NCI-H1092 treated with DMSO at 0.1 percent for 48 hours (cell line): ENCODE data around the gene OR52M1.

Source experiments
- DNase-seq: peaks from one replicate; lab custom pipeline; 2025; lab: John Stamatoyannopoulos, UW

OR52M1 gene

DNA sequence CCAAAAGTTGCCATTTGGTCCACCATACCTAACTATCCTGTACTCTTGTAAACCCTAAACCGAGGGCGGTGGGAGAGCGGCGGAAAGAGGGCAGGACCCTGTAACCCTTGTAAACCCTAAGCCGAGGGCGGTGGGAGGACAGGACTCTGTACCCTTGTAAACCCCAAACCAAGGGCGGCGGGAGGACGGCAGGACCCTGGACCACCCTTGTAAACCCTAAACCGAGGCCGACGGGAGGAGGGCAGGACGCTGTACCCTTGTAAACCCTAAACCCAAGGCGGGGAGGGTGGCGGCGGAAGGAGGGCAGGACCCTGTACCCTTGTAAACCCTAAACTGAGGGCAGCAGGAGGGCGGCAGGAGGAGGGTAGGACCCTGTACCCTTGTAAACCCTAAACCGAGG is 24.1 kb downstream of the OR52M1 start:
- DNase-seq = no peak

GRCh38 chr11:4576880-4577279 is 31.9 kb downstream of the OR52M1 start:
- DNase-seq = no peak

DNA sequence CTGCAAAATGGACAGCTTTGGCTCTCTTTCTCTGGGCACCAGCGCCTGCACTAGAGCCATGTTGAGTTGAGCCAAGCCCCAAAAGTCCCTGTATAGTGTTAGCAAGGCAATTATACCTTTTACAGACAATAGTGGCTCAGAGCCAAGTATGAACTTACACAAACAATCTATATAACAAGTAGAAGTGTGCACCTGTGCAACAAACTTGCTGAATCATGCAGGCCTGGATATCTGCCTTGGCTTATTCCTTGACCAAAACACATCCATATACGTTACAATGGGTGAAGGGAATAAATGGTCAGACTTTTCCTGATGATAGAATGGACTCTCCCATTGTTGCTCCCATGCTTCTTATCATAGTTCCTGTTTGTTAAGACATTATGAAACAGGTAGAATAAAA is 32.8 kb downstream of the OR52M1 start:
- no peak for DNase-seq

DNA sequence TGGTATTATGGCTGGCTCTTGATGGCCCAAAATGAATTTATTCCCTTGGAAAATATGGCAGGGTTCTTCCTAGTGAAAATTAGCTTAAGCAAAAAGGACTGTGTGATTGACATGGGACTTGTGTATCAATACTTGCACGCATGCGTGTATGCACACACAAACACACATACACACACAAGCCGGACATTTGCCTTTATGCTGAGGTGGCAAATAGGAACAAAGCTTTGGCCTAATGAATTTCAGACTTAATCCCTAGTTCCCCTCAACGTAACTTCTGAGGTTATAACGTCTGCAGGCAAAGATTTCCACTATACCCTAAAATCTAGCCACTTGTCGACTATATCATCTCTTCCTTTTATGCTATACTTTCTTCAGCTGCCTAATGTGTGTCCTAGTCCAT is 33.6 kb downstream of the OR52M1 start:
- no peak for DNase-seq

DNA sequence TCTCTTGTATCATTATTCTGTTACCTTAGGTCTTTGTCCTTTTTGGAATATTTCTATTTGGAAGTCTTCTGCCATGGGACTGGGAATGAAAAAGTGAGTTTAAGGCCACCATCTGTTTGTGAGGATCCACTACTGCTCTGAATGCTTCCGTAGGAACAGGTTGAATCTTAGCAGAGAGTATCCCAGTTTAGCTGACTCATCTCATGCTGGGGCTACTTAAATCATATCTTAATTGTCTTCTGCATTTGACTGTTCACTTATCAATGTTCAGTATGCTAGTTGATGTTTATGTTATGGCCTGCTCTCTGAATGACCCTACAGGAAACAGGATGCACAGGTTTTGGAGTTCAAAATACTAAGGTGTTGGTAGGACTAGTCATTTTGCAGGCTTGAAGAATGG is 35.1 kb downstream of the OR52M1 start:
- no peak for DNase-seq

DNA sequence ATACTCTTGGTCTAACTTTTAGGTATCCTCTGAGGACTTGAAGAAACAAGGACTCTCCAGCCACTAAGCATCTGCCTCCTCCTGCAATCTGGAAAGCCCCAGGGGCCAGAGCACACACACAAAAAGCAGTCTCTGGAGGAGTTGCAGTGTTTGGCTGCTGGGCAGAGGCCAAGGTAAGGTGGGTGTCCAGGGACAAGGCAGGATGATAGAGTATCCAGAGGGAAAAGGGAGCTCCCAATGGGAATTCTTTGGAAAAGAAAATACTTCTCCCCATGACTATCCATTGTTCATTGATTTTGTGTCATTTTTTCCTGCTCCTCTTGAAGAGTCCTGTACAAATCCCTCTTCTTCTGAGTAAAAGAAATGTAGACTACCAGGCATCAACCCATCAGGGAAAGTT is 36.5 kb downstream of the OR52M1 start, which contains the start of gene OR52I2:
TSS of gene OR52I2 (plus strand) at position 301 of the 400 bp plus-strand sequence.
- DNase-seq = no peak

DNA sequence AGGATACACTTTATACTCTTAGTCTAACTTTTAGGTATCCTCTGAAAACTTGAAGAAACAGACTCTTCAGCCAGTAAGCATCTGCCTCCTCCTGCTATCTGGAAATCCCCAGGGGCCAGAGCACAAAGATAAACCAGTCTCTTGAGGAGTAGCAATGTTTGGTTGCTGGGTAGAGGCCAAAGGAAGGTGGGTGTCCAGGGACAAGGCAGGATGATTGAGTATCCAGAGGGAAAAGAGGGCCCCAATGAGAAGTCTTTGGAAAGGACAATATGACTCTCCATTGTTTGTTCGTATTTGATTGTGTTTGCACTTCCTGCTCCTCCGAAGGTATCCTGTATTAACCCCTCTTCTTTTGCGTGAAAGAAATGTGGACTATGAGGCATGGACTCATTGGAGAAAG is 44.0 kb downstream of the OR52M1 start:
- DNase-seq = no peak

DNA sequence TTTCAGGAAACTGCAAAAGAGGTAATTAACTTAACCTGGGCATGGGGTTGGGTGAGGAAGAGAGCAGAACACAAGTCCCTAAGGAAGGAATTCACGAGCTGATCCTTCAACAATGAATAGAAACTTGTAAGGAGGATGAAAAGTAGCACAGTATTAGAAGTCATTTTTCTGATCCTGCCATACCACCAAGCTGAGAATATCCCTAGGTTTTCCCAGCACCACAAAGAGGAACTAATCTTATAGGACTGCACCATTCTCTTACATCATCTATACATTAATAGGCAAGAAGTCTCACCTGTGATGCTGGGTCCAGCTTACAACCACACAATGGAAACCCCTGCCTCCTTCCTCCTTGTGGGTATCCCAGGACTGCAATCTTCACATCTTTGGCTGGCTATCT is 48.7 kb downstream of the OR52M1 start, which contains the start of gene OR52I1:
TSS of gene OR52I1 (plus strand) at position 301 of the 400 bp plus-strand sequence. CDS start at position 301, 0 bp downstream.
- DNase-seq = no peak
